ENCODE measurements around the gene UGGT2.
"Not testable (repeated sequence)": the region's sequence is repeated elsewhere in the genome, so short reads cannot be mapped to it uniquely, and the experiment has no call there.

UGGT2 gene

GRCh38 chr13:96051491-96051890 is 1.7 kb downstream of the UGGT2 start:
- DNase-seq: not testable (repeated sequence)

GRCh38 chr13:96050955-96051354 is 2.2 kb downstream of the UGGT2 start:
- DNase-seq: not testable (repeated sequence)

GRCh38 chr13:96046449-96047126 is 6.6 kb downstream of the UGGT2 start:
- not testable (repeated sequence) for DNase-seq

GRCh38 chr13:96044238-96044637 is 9.0 kb downstream of the UGGT2 start:
- no peak for DNase-seq

- DNase-seq: no peak
Measured at GRCh38 chr13:96041326-96042110, 11.7 kb downstream of the UGGT2 start.

GRCh38 chr13:96036515-96036914 is 16.7 kb downstream of the UGGT2 start:
- DNase-seq: no peak

GRCh38 chr13:96034662-96035061 is 18.5 kb downstream of the UGGT2 start:
- DNase-seq: no peak

GRCh38 chr13:96033220-96034015 is 19.8 kb downstream of the UGGT2 start:
- no peak for DNase-seq

- no peak for DNase-seq
Measured at GRCh38 chr13:96032717-96033116, 20.5 kb downstream of the UGGT2 start.

- DNase-seq: no peak
Measured at GRCh38 chr13:96029002-96029401, 24.2 kb downstream of the UGGT2 start.

- no peak for DNase-seq
Measured at GRCh38 chr13:96027496-96027895, 25.7 kb downstream of the UGGT2 start.

GRCh38 chr13:96025283-96025682 is 27.9 kb downstream of the UGGT2 start:
- DNase-seq: no peak

- DNase-seq: no peak
Measured at GRCh38 chr13:96020931-96021330, 32.3 kb downstream of the UGGT2 start.

- peak; percentile 89 to 94 for DNase-seq
Measured at GRCh38 chr13:96020155-96020575, 33.0 kb downstream of the UGGT2 start.

- no peak for DNase-seq
Measured at GRCh38 chr13:96018135-96018534, 35.1 kb downstream of the UGGT2 start.

- no peak for DNase-seq
Measured at GRCh38 chr13:96011291-96011872, 41.8 kb downstream of the UGGT2 start.

GRCh38 chr13:96003304-96003703 is 49.9 kb downstream of the UGGT2 start:
- peak; percentile 13 to 14 for DNase-seq

GRCh38 chr13:96002322-96003131 is 50.7 kb downstream of the UGGT2 start:
- no peak for DNase-seq

GRCh38 chr13:96000069-96000468 is 53.1 kb downstream of the UGGT2 start:
- no peak for DNase-seq

GRCh38 chr13:95987841-95988240 is 65.4 kb downstream of the UGGT2 start:
- DNase-seq: no peak

- no peak for DNase-seq
Measured at GRCh38 chr13:95982144-95982543, 71.1 kb downstream of the UGGT2 start.

GRCh38 chr13:95972651-95973050 is 80.5 kb downstream of the UGGT2 start:
- DNase-seq: not testable (repeated sequence)
